Heart right ventricle (tissue), 16 donors: Measurements from ENCODE around the gene TP53I3. TPM values are rescaled to one million over a fixed set of nuclear protein-coding genes. Genes with fewer than 3 reads are reported as not detected.

Experiments used
- ATAC-seq, 8 donors: fragments of 200-7000 bp; cut with Tn5 transposase; one replicate each; pipeline ENCODE4 v1.9.1; 2020; ENCODE audit warnings: mild to moderate bottlenecking in 8 of 8, moderate library complexity in 8 of 8, moderate number of reproducible peaks in 1 of 8
- DNase-seq, 2 donors: peaks; one replicate each; pipeline ENCODE4 v3.0.0-alpha.2; 2020
- H3K27ac ChIP-seq, 10 donors: fragments of 200-600 bp; sonication (generic) in 2 of 10; one replicate each; pipeline versions ENCODE4 v1.5.0 to v1.8.0; 2020 to 2022; ENCODE audit warnings: mild to moderate bottlenecking in 3 of 10
- H3K27me3 ChIP-seq, 7 donors: fragments of 200-600 bp; one replicate each; pipeline ENCODE4 v1.8.0; 2021 to 2022; ENCODE audit warnings: mild to moderate bottlenecking in 2 of 7
- H3K36me3 ChIP-seq, 9 donors: fragments of 200-600 bp; sonication (generic) in 1 of 9; one replicate each; pipeline versions ENCODE4 v1.5.0 to v1.8.0; 2020 to 2022; ENCODE audit warnings: mild to moderate bottlenecking in 2 of 9
- H3K4me1 ChIP-seq, 9 donors: fragments of 200-600 bp; sonication (generic) in 1 of 9; one replicate each; pipeline versions ENCODE4 v1.5.0 to v1.8.0; 2020 to 2022; ENCODE audit warnings: mild to moderate bottlenecking in 4 of 9
- H3K4me3 ChIP-seq, 10 donors: fragments of 200-600 bp; sonication (generic) in 2 of 10; one replicate each; pipeline versions ENCODE4 v1.5.0 to v1.8.0; 2020 to 2022; ENCODE audit warnings: mild to moderate bottlenecking in 7 of 10, moderate library complexity in 2 of 10
- H3K9me3 ChIP-seq, 11 donors: fragments of 200-600 bp in 10 of 11; sonication (generic) in 2 of 11; one replicate each; pipeline versions ENCODE4 v1.5.0 to v1.8.0; 2013 to 2022; ENCODE audit warnings: mild to moderate bottlenecking in 2 of 11, control low read depth in 1 of 11, moderate library complexity in 1 of 11
- CTCF ChIP-seq, 9 donors: fragments of 200-600 bp; sonication (generic) in 2 of 9; IDR thresholded peaks; one replicate each; pipeline versions ENCODE4 v1.5.0 to v1.8.0; 2021 to 2022; ENCODE audit warnings: antibody characterized with exemption in 9 of 9, mild to moderate bottlenecking in 5 of 9, moderate library complexity in 1 of 9
- WGBS, 2 donors: extraction: QIAGEN DNeasy Blood & Tissue Kit; methylation state at CpG; one replicate each; pipeline ENCODE4 v1.1.7; 2013; ENCODE audit warnings: inconsistent platforms in 1 of 2; 5-methylcytosine and 5-hydroxymethylcytosine counted together
- intact Hi-C, 10 donors: fragments of 100-400 bp; cut with DNase I; formaldehyde crosslinking; loops; one replicate each; pipeline versions ENCODE4 v1.11.1 to v1.14.2; 2022
- long read RNA-seq, 3 donors: library from polyadenylated mRNA; unstranded; transcript quantifications; one replicate each; pipeline ENCODE4 v2.0.0, GENCODE V29; 2020 to 2021
- polyA plus RNA-seq, 2 donors: library from polyadenylated mRNA; stranded (reverse); fragments of 200-250 nt; gene quantifications; one replicate each; pipeline ENCODE4 v1.2.3, GENCODE V29; 2013
- total RNA-seq, 10 donors: library from RNA; stranded (reverse); fragmentation: NEBNext Ultra II Directional in 3 of 10; extraction: Animal tissue kit (Norgen Biotek cat#: 25700) in 3 of 10; gene quantifications; one replicate each; pipeline versions ENCODE4 v1.2.1 to v1.2.4, GENCODE V29; 2021 to 2023
- donor health status: Arrhythmogenic right ventricular cardiomyopathy.
- donor health status: ischemic (EF 13 %, LVEDD 7.1; RV severe dilation, severe dysfunction).
- donor health status: healthy with polysubstance abuse.
- donor health status: DM: no; HTN: yes; CAD: no.
- donor health status: DM: no; HTN: no; CAD: no.
- donor health status: ischemic (EF 25% LVEDD 6.9; RV normal size, moderate dysfunction).
- donor health status: ischemic (EF 25% LVEDD 5.7; RV mildly dilated, moderate dysfunction).
- donor health status: healthy.
- donor health status: DM: yes; HTN: yes; CAD: no.
- donor health status: Ischemic cardiomyopathy.
- donor health status: ischemic (EF 35%, LVEDD 5.7; RV mildly dilated, moderate dysfunction).
- donor health status: nonischemic (EF 11% LVEDD 7.7; RV severe dilation, severe dysfunction).
- donor health status: DM: yes; HTN: yes; CAD: no.
- donor health status: PGD.
- donor health status: ischemic (EF 29% LVEDD 5.4; RV normal size, mild dysfunction).
- donor health status: nonischemic (EF 23%, LVEDD 6.1; RV moderate dilation, normal function).

Gene TP53I3
- total RNA-seq (10 to 100 TPM in 6 of 10 donors, 1 to 10 TPM in 4; 8.7 to 18.3 (median 12.3) TPM), polyA plus RNA-seq (10 to 100 TPM; 16.4 to 17.2 TPM)
- long read RNA-seq, donor 1, partial matches to known transcripts: 0 of 7 reads
- long read RNA-seq, donor 1, other reads (novel, unspliced or antisense): 1 of 7 reads
- long read RNA-seq, donor 2, transcript TP53I3-201 (5 exons, 1,998 nt): major isoform, 5 of 19 reads
- long read RNA-seq, donor 2, partial matches to known transcripts: 3 of 19 reads
- long read RNA-seq, donor 2, other reads (novel, unspliced or antisense): 3 of 19 reads
- long read RNA-seq, donor 3, transcript TP53I3-202 (6 exons, 1,635 nt): major isoform, 11 of 17 reads
- long read RNA-seq, donor 3, partial matches to known transcripts: 0 of 17 reads
- long read RNA-seq, donor 3, other reads (novel, unspliced or antisense): 2 of 17 reads

GRCh38 chr2:24084386-24085199 is at the start of gene TP53I3:
TSS of gene TP53I3 (minus strand) at chr2:24084834. CDS start at chr2:24084326, 508 bp downstream.
- peak; percentile 95 to 99 (median 98) for TF ChIP-seq CTCF (IDR thresholded peaks at IDR 0.05)
- no peaks in the 10 kb centered on the region for H3K9me3 ChIP-seq

GRCh38 chr2:24132543-24132942 is 47.9 kb upstream of the TP53I3 start:
- WGBS, 2 donors: 96 to 99% methylated on average over 3 of the region's 3 CpGs
- intact Hi-C loops: no loop called here
- no peak for ATAC-seq
- H3K9me3 ChIP-seq: peaks cover 0 to 16% (median 6%) of the 10 kb centered on the region in 11 donors
- no peaks in the 10 kb centered on the region for H3K27me3 ChIP-seq
- no peak overlapping the region for H3K27ac ChIP-seq
- TF ChIP-seq CTCF (IDR thresholded peaks at IDR 0.05): no peak
- peaks cover 0 to 10% (median 0%) of the 10 kb centered on the region in 9 donors for H3K4me1 ChIP-seq
- H3K36me3 ChIP-seq: peaks cover 0 to 12% (median 0%) of the 10 kb centered on the region in 9 donors
- H3K4me3 ChIP-seq: no peak overlapping the region
- no peak for DNase-seq

More at GRCh38 chr2:24084386-24085199, at the start of gene TP53I3:
- peak within 1 kb of the TSS; percentile 50 to 79 (median 66) for H3K4me3 ChIP-seq
- intact Hi-C loops: loop anchor here in 9 of 10 donors (1.0 to 10.0 kb wide), 8 partner anchors 37 to 260 kb away; partner anchors contain the start of genes ATAD2B (in 4 of the 9), FAM228B (in 3 of the 9), PFN4 (in 3 of the 9) and FKBP1B (in 1 of the 9)
- H3K36me3 ChIP-seq: peaks cover 0 to 55% (median 4%) of the 10 kb centered on the region in 9 donors
- DNase-seq: peak; percentile 87 to 92
- H3K27me3 ChIP-seq: no peaks in the 10 kb centered on the region
- WGBS, 2 donors: 0% methylated on average over 44 of the region's 44 CpGs
- peaks cover 4 to 23% (median 18%) of the 10 kb centered on the region in 9 donors for H3K4me1 ChIP-seq
- peak within 1 kb of the TSS; percentile 55 to 98 (median 90) for H3K27ac ChIP-seq
- peak; percentile 96 to 99 (median 97) for ATAC-seq

GRCh38 chr2:24125956-24126355 is 41.3 kb upstream of the TP53I3 start:
- no peak for TF ChIP-seq CTCF (IDR thresholded peaks at IDR 0.05)
- 38 to 39% methylated on average over 1 of the region's 1 CpG for WGBS, 2 donors
- Histone ChIP-seq H3K36me3 (no peaks in the 10 kb centered on the region), H3K27ac (no peak overlapping the region), H3K4me3 (no peak overlapping the region), H3K9me3 (no peaks in the 10 kb centered on the region), H3K27me3 (no peaks in the 10 kb centered on the region), H3K4me1 (peaks cover 0 to 24% (median 14%) of the 10 kb centered on the region in 9 donors)
- intact Hi-C loops: no loop called here
- ATAC-seq (no peak), DNase-seq (no peak)
